Tibial nerve (tissue), 3 donors: ENCODE measurements around the gene DCLRE1C.

ENCODE experiments used
- POLR2A ChIP-seq, 2 donors: fragments of 450-650 bp; IDR thresholded peaks; one replicate each; pipeline ENCODE4 v1.6.1; 2017; ENCODE audit warnings: antibody characterized with exemption in 2 of 2, mild to moderate bottlenecking in 2 of 2, moderate library complexity in 2 of 2
- TF ChIP-seq, protein P1 (sequence below), 5 experiments: fragments of 200-600 bp in 3 of 5; fragments of 450-650 bp in 2 of 5; sonication (generic) in 3 of 5; IDR thresholded peaks; one replicate each; pipeline ENCODE4 v1.5.1; 2016 to 2019; ENCODE audit warnings: antibody characterized with exemption in 5 of 5, mild to moderate bottlenecking in 3 of 5, moderate library complexity in 2 of 5

DNA sequence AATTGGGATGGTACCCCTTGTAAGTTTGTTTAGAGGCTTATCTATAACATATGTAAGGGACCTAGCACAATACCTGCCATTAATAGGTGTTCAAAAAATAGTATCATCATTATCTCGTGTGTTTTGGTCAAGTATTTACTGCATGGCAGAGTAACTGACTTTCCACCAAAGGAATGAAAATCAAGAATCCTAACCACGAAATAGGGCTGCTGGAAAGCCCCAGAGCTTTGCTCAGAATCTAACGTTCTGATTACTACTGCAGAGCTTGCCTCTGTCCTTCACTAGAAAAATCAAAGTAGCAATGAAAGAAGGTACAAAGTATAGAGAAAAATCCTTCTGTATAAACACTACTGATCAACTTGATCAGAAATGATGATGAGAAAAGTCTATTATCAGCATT lies 34.9 kb downstream of the DCLRE1C start:
- TF ChIP-seq, protein P1, sequence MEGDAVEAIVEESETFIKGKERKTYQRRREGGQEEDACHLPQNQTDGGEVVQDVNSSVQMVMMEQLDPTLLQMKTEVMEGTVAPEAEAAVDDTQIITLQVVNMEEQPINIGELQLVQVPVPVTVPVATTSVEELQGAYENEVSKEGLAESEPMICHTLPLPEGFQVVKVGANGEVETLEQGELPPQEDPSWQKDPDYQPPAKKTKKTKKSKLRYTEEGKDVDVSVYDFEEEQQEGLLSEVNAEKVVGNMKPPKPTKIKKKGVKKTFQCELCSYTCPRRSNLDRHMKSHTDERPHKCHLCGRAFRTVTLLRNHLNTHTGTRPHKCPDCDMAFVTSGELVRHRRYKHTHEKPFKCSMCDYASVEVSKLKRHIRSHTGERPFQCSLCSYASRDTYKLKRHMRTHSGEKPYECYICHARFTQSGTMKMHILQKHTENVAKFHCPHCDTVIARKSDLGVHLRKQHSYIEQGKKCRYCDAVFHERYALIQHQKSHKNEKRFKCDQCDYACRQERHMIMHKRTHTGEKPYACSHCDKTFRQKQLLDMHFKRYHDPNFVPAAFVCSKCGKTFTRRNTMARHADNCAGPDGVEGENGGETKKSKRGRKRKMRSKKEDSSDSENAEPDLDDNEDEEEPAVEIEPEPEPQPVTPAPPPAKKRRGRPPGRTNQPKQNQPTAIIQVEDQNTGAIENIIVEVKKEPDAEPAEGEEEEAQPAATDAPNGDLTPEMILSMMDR (IDR thresholded peaks at IDR 0.05), result no peak
- TF ChIP-seq POLR2A (IDR thresholded peaks at IDR 0.05), result no peak
